ACC112 (cell line): ENCODE data around the gene NTRK2.
"Not testable (repeated sequence)": the region's sequence is repeated elsewhere in the genome, so short reads cannot be mapped to it uniquely, and the experiment has no call there.

Source experiments
- H2AFZ ChIP-seq: fragments of 200-600 bp; sonication (generic); one replicate; pipeline ENCODE4 v1.6.0; 2017; ENCODE audit warnings: antibody characterized with exemption, low read length; ENCODE audit not compliant: unreplicated experiment
- H3K27ac ChIP-seq: fragments of 200-600 bp; sonication (generic); 2 replicates; pipeline ENCODE4 v1.5.1; 2014; ENCODE audit warnings: low read depth, mild to moderate bottlenecking, antibody characterized with exemption, low read length, moderate library complexity
- H3K27me3 ChIP-seq: fragments of 200-600 bp; sonication (generic); 2 replicates; pipeline ENCODE4 v1.6.1; 2014; ENCODE audit warnings: mild to moderate bottlenecking, antibody characterized with exemption, low read length, moderate library complexity, mixed read lengths; ENCODE audit not compliant: insufficient read depth
- H3K36me3 ChIP-seq: fragments of 200-600 bp; sonication (generic); 2 replicates; pipeline ENCODE4 v1.6.1; 2016; ENCODE audit warnings: mild to moderate bottlenecking, antibody characterized with exemption, low read length, moderate library complexity, mixed read lengths; ENCODE audit not compliant: insufficient read depth
- H3K4me1 ChIP-seq: fragments of 200-600 bp; sonication (generic); one replicate; pipeline ENCODE4 v1.6.1; 2016; ENCODE audit warnings: low read length, mixed read lengths; ENCODE audit not compliant: insufficient read depth, unreplicated experiment, control insufficient read depth
- H3K4me3 ChIP-seq: fragments of 200-600 bp; sonication (generic); 2 replicates; pipeline ENCODE4 v1.5.1; 2014; ENCODE audit warnings: mild to moderate bottlenecking, low read depth, low read length
- H3K79me2 ChIP-seq: fragments of 200-600 bp; sonication (generic); one replicate; pipeline ENCODE4 v1.6.0; 2016; ENCODE audit warnings: low read length; ENCODE audit not compliant: control insufficient read depth, unreplicated experiment, insufficient read depth

Gene NTRK2

DNA sequence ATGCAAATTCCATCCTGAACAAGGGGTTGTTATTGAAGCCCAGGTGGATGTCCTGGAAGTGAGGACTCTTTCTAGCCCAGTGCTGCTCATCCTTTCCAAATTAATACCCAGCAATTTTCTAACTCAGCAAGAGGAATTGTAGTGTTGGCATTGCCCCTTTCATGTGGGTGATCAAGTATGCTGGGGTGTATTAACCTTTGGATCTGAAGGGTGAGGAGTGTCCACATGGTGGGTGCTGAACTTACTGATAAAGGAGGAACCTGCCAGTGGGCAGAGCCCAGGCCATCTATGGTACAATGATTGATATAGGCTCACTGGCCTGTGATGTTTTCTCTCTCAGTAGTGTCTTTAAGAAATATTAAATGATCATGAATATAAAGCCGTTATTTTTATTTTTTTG lies 210.1 kb downstream of the NTRK2 start:
- Histone ChIP-seq H3K79me2 (no peaks in the 10 kb centered on the region), H3K36me3 (no peaks in the 10 kb centered on the region), H3K27me3 (no peaks in the 10 kb centered on the region), H3K4me1 (no peaks in the 10 kb centered on the region), H3K4me3 (no peak overlapping the region), H3K27ac (no peak overlapping the region), H2AFZ (no peak overlapping the region)

GRCh38 chr9:84880835-84881234 lies 211.3 kb downstream of the NTRK2 start:
- no peaks in the 10 kb centered on the region for H3K27me3 ChIP-seq

GRCh38 chr9:84886866-84887265 lies 217.3 kb downstream of the NTRK2 start:
- Histone ChIP-seq H3K27me3 (no peaks in the 10 kb centered on the region), H3K27ac (no peak overlapping the region), H3K4me3 (no peak overlapping the region), H3K79me2 (no peaks in the 10 kb centered on the region), H2AFZ (no peak overlapping the region), H3K36me3 (no peaks in the 10 kb centered on the region), H3K4me1 (no peaks in the 10 kb centered on the region)

More at GRCh38 chr9:84880835-84881234, 211.3 kb downstream of the NTRK2 start:
- no peak overlapping the region for H3K4me3 ChIP-seq
- no peak overlapping the region for H2AFZ ChIP-seq
- H3K79me2 ChIP-seq = no peaks in the 10 kb centered on the region
- H3K36me3 ChIP-seq = no peaks in the 10 kb centered on the region
- no peaks in the 10 kb centered on the region for H3K4me1 ChIP-seq
- no peak overlapping the region for H3K27ac ChIP-seq

DNA sequence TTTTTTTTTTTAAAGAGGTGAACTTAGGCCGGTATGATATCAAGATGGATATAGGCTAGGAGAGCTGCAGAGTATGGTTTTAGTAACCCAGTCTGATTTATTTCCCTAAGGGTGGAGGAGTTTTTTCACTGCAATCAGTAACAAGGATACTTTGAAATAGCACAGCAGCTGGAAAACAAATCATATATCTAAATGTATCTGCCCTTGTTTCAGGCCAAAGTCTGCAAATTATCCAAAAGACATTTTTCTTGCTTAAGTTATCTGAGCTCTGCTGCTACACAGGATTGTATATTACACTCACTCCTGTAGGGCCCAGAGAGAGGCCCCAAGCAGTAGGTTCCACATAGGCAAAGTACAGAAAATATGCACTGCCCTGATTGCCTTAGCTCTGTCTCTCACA lies 222.4 kb downstream of the NTRK2 start:
- H3K27me3 ChIP-seq = no peaks in the 10 kb centered on the region
- no peaks in the 10 kb centered on the region for H3K36me3 ChIP-seq
- H3K4me3 ChIP-seq = no peak overlapping the region
- no peaks in the 10 kb centered on the region for H3K79me2 ChIP-seq
- no peak overlapping the region for H3K27ac ChIP-seq
- H3K4me1 ChIP-seq = no peaks in the 10 kb centered on the region
- H2AFZ ChIP-seq = no peak overlapping the region

- Histone ChIP-seq H2AFZ (no peak overlapping the region), H3K4me3 (no peak overlapping the region), H3K79me2 (no peaks in the 10 kb centered on the region)
These were observed 224.0 kb downstream of the NTRK2 start for GRCh38 chr9:84893419-84894128.

GRCh38 chr9:84894859-84895258 lies 225.3 kb downstream of the NTRK2 start:
- Histone ChIP-seq H3K4me3 (no peak overlapping the region), H3K4me1 (no peaks in the 10 kb centered on the region), H3K79me2 (no peaks in the 10 kb centered on the region), H3K36me3 (no peaks in the 10 kb centered on the region), H3K27me3 (no peaks in the 10 kb centered on the region), H3K27ac (no peak overlapping the region), H2AFZ (no peak overlapping the region)

More at GRCh38 chr9:84893419-84894128, 224.0 kb downstream of the NTRK2 start:
- Histone ChIP-seq H3K27ac (no peak overlapping the region), H3K4me1 (no peaks in the 10 kb centered on the region), H3K36me3 (no peaks in the 10 kb centered on the region), H3K27me3 (no peaks in the 10 kb centered on the region)

GRCh38 chr9:84897362-84898094 lies 228.0 kb downstream of the NTRK2 start:
- no peak overlapping the region for H3K27ac ChIP-seq

GRCh38 chr9:84898188-84898587 lies 228.7 kb downstream of the NTRK2 start:
- Histone ChIP-seq H3K27me3 (no peaks in the 10 kb centered on the region), H3K4me3 (no peak overlapping the region), H2AFZ (no peak overlapping the region), H3K27ac (no peak overlapping the region), H3K36me3 (no peaks in the 10 kb centered on the region), H3K79me2 (no peaks in the 10 kb centered on the region), H3K4me1 (no peaks in the 10 kb centered on the region)

More at GRCh38 chr9:84897362-84898094, 228.0 kb downstream of the NTRK2 start:
- Histone ChIP-seq H3K27me3 (no peaks in the 10 kb centered on the region), H3K4me3 (no peak overlapping the region), H3K79me2 (no peaks in the 10 kb centered on the region), H3K4me1 (no peaks in the 10 kb centered on the region), H3K36me3 (no peaks in the 10 kb centered on the region), H2AFZ (no peak overlapping the region)

DNA sequence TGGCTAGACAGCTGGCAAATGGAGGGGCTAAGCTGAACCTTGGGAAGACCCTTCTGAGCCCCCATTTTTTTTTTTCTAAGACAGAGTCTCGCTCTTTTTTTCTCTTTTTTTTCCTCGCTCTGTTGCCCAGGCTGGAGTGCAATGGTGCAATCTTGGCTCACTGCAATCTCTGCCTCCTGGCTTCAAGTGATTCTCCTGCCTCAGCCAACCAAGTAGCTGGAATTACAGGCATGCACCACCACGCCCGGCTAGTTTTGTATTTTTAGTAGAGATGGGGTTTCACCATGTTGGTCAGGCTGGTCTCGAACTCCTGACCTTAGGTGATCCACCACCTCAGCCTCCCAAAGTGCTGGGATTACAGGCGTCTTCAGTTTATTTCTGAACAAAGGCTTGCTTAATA lies 229.1 kb downstream of the NTRK2 start:
- not testable (repeated sequence) for H3K4me3 ChIP-seq, H3K36me3 ChIP-seq, H3K27me3 ChIP-seq, H3K4me1 ChIP-seq, H3K27ac ChIP-seq, H3K79me2 ChIP-seq, H2AFZ ChIP-seq

- H2AFZ ChIP-seq = no peak overlapping the region
- no peaks in the 10 kb centered on the region for H3K36me3 ChIP-seq
- H3K27me3 ChIP-seq = no peaks in the 10 kb centered on the region
- H3K4me3 ChIP-seq = no peak overlapping the region
- H3K79me2 ChIP-seq = no peaks in the 10 kb centered on the region
- H3K4me1 ChIP-seq = no peaks in the 10 kb centered on the region
- no peak overlapping the region for H3K27ac ChIP-seq
These were observed 229.8 kb downstream of the NTRK2 start for GRCh38 chr9:84899326-84899725.

DNA sequence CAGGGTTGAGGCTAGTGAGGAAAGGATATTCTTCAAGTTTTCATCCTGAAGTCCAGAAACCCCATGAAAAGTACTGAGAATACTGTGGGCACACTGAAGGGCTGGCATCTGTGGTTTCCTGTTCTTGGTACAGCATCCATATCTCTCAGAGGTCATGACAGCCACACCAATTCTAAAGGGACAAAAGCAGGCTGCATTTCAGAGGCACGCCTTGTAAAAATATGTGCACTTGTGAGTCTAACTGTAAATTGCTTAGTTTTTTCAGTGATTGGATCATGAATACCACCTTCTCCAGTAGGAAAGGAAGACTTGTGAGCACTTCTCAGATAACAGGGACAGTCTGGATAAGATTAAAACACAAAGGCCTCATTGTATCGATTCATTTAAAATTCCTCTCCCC lies 230.9 kb downstream of the NTRK2 start:
- Histone ChIP-seq H3K27me3 (no peaks in the 10 kb centered on the region), H2AFZ (no peak overlapping the region), H3K36me3 (no peaks in the 10 kb centered on the region), H3K27ac (no peak overlapping the region), H3K4me1 (no peaks in the 10 kb centered on the region), H3K4me3 (no peak overlapping the region), H3K79me2 (no peaks in the 10 kb centered on the region)
